ENCODE data around the gene HJV. TPM values are rescaled to one million over a fixed set of nuclear protein-coding genes. Genes with fewer than 3 reads are reported as not detected.

Gene HJV
- total and polyA plus RNA-seq, 2 of the 13 experiments (the other 11 are each of a cell fraction or from before 2014, with no cell fraction given) = 0.18 TPM; not detected in 1

- TF ChIP-seq, protein P1, sequence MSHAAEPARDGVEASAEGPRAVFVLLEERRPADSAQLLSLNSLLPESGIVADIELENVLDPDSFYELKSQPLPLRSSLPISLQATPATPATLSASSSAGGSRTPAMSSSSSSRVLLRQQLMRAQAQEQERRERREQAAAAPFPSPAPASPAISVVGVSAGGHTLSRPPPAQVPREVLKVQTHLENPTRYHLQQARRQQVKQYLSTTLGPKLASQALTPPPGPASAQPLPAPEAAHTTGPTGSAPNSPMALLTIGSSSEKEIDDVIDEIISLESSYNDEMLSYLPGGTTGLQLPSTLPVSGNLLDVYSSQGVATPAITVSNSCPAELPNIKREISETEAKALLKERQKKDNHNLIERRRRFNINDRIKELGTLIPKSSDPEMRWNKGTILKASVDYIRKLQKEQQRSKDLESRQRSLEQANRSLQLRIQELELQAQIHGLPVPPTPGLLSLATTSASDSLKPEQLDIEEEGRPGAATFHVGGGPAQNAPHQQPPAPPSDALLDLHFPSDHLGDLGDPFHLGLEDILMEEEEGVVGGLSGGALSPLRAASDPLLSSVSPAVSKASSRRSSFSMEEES (CRISPR knock-in tag; IDR thresholded peaks at IDR 0.05) = no peak
- TF ChIP-seq ZBTB26 (CRISPR knock-in tag; IDR thresholded peaks at IDR 0.05; ENCODE audit: borderline replicate concordance) = no peak
- TF ChIP-seq ZFP37 (CRISPR knock-in tag; IDR thresholded peaks at IDR 0.05; ENCODE audit: borderline replicate concordance) = 0 out of 2 replicates have a peak, but pooled peaks have one; percentile 56
- 0 out of 2 replicates have a peak, but pooled peaks have one; percentile 6 for TF ChIP-seq HNF4A (CRISPR knock-in tag; IDR thresholded peaks at IDR 0.05)
- TF ChIP-seq ZBTB44 (CRISPR knock-in tag; IDR thresholded peaks at IDR 0.05) = no peak
- TF ChIP-seq, protein P2, sequence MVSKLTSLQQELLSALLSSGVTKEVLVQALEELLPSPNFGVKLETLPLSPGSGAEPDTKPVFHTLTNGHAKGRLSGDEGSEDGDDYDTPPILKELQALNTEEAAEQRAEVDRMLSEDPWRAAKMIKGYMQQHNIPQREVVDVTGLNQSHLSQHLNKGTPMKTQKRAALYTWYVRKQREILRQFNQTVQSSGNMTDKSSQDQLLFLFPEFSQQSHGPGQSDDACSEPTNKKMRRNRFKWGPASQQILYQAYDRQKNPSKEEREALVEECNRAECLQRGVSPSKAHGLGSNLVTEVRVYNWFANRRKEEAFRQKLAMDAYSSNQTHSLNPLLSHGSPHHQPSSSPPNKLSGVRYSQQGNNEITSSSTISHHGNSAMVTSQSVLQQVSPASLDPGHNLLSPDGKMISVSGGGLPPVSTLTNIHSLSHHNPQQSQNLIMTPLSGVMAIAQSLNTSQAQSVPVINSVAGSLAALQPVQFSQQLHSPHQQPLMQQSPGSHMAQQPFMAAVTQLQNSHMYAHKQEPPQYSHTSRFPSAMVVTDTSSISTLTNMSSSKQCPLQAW (CRISPR knock-in tag; IDR thresholded peaks at IDR 0.05) = peak; percentile 28; the same call in 1 of the 2 replicates
- TF ChIP-seq RBM39 (IDR thresholded peaks at IDR 0.05; ENCODE audit: low read depth, low read length, poor library complexity, severe bottlenecking) = no peak
- no peak for TF ChIP-seq AHR (CRISPR knock-in tag; IDR thresholded peaks at IDR 0.05)
- TF ChIP-seq, protein P3, sequence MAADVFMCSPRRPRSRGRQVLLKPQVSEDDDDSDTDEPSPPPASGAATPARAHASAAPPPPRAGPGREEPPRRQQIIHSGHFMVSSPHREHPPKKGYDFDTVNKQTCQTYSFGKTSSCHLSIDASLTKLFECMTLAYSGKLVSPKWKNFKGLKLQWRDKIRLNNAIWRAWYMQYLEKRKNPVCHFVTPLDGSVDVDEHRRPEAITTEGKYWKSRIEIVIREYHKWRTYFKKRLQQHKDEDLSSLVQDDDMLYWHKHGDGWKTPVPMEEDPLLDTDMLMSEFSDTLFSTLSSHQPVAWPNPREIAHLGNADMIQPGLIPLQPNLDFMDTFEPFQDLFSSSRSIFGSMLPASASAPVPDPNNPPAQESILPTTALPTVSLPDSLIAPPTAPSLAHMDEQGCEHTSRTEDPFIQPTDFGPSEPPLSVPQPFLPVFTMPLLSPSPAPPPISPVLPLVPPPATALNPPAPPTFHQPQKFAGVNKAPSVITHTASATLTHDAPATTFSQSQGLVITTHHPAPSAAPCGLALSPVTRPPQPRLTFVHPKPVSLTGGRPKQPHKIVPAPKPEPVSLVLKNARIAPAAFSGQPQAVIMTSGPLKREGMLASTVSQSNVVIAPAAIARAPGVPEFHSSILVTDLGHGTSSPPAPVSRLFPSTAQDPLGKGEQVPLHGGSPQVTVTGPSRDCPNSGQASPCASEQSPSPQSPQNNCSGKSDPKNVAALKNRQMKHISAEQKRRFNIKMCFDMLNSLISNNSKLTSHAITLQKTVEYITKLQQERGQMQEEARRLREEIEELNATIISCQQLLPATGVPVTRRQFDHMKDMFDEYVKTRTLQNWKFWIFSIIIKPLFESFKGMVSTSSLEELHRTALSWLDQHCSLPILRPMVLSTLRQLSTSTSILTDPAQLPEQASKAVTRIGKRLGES (CRISPR knock-in tag; IDR thresholded peaks at IDR 0.05; ENCODE audit: borderline replicate concordance) = no peak
- TF ChIP-seq, protein P4, sequence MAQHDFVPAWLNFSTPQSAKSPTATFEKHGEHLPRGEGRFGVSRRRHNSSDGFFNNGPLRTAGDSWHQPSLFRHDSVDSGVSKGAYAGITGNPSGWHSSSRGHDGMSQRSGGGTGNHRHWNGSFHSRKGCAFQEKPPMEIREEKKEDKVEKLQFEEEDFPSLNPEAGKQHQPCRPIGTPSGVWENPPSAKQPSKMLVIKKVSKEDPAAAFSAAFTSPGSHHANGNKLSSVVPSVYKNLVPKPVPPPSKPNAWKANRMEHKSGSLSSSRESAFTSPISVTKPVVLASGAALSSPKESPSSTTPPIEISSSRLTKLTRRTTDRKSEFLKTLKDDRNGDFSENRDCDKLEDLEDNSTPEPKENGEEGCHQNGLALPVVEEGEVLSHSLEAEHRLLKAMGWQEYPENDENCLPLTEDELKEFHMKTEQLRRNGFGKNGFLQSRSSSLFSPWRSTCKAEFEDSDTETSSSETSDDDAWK (CRISPR knock-in tag; IDR thresholded peaks at IDR 0.05) = no peak
- TF ChIP-seq FOXA3 (CRISPR knock-in tag; IDR thresholded peaks at IDR 0.05) = peak; percentile 81
- no peak for TF ChIP-seq RXRB (CRISPR knock-in tag; IDR thresholded peaks at IDR 0.05; ENCODE audit: borderline replicate concordance)
- no peak for TF ChIP-seq SOX13 (IDR thresholded peaks at IDR 0.05)
- TF ChIP-seq SOX13 (CRISPR knock-in tag; conservative IDR thresholded peaks at IDR 0.05 in 1 of 2, IDR thresholded peaks at IDR 0.05 in 1 of 2) = peak in 1 of 2 experiments; percentile 51; a peak in 1 of 4 replicates
- no peak for TF ChIP-seq ZBTB46 (CRISPR knock-in tag; IDR thresholded peaks at IDR 0.05; ENCODE audit: borderline replicate concordance)
Observed at GRCh38 chr1:145997016-145997717, 24.4 kb downstream of the HJV start (continued).
